Measurements from ENCODE around the gene SPSB4.
A peak's percentile ranks its signal among the peaks of the same experiment; 100 is the strongest.
"Not testable (repeated sequence)": the region's sequence is repeated elsewhere in the genome, so short reads cannot be mapped to it uniquely, and the experiment has no call there.

SPSB4 gene

DNA sequence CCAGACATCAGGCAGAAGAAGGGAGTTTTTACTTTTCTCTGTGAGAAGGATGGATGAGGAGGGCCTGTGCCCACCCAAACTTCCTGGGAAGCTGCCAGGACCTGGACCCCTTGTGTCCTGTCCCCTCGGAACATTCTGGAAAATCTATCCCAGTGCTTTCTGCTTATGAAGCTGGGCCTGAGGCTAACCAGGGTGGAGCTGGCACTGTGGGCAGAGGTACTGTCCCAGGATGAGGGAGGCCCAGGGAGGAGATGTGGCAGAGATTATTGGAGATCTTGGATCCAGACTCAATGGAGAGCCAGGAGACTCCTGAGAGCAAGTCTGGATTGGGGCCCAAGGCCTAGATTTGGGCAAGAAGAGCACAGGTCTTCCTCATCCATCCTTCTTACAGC, 44.4 kb downstream of the SPSB4 start:
- no peak for DNase-seq (ENCODE audit: low read depth)

DNA sequence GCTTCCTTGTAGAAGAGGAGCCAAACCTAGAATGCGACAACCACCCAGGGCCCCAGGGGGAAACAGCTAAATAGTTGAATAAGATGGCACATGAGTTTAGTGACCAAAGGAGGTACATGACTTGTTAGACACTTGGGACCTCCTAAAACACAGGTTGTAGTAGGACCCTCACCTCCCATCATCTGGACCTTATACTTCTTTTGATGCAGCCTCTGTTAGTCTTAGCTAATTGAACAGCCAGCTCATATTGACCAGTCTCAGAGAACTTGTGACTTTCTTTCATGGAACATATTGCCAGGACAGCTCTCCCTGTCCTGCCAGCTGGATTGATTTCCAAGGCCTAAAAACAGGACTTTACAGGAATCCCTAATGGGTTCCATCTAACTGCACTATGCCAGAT, 45.0 kb downstream of the SPSB4 start:
- DNase-seq (ENCODE audit: low read depth), result no peak

DNA sequence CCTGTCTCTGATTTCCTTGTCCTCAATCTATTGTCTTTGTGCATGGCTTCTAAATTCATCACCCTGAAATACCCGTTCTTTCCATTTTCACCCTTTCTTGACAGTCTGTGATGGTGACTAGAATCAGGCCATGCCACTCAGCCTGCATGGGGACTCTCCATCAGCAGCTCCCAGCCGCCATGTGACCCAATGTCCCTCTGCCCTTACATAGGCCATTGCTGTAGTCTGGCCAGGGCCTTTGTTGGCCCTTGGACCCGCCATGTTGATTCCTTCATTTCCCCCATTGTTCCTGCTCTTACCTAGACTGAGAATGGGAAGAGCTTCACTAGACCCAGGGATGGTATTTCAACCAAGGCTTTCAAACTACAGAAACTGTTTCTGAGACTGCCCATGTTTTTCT, 45.8 kb downstream of the SPSB4 start:
- DNase-seq (ENCODE audit: low read depth), result no peak

DNA sequence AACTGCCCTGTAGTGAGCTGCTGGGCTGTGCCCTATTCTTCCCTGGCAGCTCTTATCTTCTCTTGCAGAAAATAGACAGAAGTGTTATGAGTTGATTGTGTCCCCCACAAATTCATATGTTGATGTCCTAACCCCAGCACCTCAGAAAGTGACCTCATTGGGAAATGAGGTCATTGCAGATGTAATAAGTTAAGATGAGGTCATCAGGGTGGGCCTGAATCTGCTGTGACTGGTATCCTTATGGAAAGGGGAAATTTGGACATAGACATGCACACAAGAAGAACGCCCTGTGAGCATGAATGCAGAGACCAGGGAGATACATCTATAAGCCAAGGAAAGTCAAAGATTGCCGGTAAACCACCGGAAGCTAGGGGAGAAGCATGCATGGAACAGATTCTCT, 49.0 kb downstream of the SPSB4 start:
- DNase-seq (ENCODE audit: low read depth), result no peak

DNA sequence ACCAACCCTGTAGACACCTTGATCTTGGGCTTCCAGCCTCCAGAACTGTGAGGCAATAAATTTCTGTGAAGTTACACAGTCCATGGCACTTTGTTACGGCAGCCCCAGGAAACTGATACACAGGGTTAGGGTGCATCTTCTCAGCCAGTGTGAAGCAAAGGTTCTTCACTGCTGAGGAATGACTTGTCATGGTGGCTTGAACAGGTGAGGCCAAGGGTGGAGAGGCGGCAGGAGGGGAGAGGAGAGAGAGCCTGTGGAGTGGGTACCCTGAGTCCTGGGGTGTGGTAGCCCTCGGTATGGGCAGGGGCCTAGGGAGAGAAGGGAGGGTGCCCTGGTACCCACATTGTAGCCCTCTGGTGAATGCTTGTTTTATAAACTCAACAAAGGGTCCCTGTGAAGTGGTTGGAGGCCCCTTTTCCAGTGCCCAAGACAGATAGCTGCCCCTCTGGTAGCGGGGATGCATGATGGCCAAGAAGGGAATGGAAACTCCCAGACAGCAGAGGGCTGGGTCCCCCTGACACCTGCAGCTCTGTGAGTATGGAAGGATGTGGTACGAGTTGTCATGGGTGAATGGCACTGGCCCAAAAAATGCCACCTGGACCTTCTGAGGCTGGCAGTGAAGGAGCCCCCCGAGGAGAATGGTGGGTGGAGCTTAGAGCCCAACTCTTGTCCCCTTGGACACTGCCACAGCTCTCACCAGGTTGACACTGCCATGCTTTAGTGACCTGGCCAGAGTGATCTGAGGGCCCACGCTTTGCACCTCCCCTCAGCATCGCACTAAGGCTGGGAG, 49.6 kb downstream of the SPSB4 start:
- DNase-seq (ENCODE audit: low read depth), result no peak

DNA sequence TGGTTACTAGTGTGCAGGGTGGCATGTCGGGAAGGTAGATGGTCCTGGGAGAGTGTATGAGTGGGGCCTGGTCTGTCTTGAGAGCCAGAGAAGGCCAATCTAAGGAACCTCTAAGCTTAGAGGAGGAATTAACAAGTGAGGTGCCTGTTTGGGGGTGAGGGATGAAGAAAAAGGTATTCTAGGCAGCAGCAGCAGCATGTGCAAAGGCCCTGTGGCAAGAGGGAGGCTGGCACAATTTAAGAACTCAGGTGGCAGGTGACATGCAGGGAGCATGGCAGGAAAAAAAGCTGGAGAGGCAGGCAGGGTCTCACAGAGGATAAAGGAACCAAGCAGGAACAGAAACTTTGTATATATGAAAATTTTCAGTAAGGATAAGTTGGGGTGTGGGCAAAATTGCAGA, 51.2 kb downstream of the SPSB4 start:
- no peak for DNase-seq (ENCODE audit: low read depth)

DNA sequence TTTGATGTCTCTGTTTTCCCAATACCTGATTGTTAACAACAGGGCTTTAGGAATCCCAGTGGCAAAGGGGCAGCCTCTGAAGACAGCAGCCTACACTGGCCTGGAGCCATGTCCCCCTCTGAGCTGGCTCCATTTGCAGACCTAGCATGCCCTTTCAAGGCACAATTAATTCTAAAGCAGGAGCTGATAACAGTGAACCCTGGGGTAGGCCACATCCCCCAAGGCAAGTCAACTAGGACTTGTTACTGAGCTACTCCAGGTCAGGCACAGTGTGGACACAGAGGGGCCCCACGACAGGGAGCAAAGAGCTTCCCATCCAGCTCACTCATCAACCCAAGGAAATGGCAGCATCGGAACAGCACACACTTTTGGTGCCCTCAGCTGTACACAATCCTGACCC, 51.9 kb downstream of the SPSB4 start:
- DNase-seq (ENCODE audit: low read depth), result no peak

DNA sequence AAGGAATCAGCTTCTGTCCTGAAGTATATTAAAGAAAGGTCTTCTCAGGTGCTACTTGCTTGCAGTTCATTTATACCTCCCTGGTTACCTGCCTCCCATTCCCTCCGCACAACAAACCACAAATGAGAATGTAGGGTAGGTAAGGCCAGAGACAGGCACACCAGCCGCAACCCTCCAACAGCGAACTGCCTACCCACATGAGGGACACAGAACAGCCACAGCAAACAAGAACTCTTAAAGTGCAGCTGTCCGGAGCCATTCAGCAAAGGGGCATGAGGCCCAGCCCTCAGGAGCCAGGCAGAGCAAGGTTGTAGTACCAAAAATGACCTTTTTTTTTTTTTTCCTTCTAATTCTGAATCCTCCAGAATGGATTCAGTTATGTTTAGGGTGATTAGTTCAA, 52.4 kb downstream of the SPSB4 start:
- DNase-seq (ENCODE audit: low read depth), result no peak

DNA sequence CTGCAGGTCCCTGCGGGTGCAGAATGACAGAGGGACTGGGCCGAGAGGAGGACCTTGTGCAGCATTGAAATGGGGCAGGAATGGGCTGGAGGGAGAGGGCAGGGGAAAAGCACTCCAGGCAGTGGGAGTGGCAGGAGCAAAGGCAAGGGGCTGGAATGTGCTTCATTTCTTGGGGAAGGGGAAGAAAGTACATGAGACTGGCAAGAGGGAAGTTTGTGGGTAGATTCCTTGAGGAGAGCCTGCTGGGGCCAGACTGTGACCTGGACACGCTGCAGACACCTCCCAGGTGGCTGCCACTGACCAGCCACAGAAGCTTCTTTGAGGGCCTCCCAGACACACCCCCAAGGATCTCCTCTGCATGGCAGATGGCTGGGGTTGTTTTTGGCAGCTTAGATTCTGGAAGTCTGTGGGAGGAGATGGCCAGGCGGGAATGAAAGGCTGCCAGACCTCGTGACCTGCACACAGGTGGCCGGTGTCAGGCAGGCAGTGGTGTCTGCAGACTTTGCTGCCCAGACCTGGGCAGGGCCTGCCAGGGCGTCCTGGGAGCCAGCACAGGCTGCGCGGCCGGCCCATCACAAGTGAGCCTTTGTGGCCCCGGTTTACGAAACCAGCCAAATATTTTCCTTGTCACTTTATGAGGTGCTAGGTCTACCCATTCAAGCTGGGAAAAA, 53.1 kb downstream of the SPSB4 start:
- no peak for DNase-seq (ENCODE audit: low read depth)

DNA sequence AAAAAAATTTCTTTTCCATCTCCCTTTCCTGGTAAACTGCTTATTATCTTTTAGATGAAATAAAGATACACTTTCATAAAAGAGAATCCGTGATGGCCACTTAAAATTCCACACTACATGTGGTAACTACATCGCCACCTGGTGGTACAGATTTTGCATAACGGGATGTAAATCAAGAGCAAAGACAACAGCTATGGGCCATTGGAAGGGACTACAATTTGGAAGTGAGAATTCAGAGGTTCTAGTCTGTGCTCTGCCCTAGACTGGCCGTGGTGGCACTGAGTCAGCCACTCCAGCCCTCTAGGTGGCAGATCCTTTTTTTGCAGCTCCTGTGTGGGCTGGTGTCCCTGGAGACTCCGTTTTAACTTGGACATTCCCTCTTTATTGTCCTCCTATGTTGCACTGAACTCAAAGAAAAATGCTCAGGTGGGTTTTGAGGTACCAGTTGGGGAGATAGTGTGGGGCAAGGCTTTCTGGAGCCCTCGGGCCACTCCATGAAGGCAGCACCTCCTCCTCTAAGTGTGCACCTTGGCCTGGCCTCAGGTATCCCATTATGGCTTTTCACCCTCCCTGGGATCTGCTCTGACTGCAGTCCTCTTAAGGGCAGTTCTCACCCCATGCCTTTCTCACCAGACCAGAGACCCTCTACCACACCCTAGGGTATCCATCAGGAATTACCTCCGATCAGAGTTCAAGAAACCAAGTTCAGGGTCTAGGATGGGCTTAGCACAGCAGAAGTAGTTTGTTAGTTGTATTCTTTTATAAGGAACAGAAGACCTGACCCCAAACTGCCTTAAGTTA, 54.9 kb downstream of the SPSB4 start:
- peak; percentile 80 for DNase-seq (ENCODE audit: low read depth)

DNA sequence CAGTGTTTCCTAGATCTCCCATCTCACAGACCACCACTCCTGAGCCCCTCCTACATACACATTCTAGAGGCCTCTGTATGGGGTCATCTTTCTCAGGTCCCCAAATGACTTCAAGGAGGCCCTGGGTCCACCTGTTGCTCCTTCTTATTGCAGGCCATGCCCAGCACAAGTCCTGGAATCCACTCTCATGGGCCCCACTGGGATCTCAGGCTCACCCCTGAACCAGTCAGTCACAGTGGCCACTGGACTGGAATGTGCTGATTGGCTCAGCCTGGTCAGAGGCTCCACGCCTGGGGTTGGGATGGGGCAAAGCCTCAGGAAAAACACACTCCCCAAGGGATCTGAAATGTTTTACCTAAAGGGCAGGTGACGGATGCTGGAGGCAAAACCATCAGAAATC, 55.7 kb downstream of the SPSB4 start:
- DNase-seq (ENCODE audit: low read depth), result no peak

DNA sequence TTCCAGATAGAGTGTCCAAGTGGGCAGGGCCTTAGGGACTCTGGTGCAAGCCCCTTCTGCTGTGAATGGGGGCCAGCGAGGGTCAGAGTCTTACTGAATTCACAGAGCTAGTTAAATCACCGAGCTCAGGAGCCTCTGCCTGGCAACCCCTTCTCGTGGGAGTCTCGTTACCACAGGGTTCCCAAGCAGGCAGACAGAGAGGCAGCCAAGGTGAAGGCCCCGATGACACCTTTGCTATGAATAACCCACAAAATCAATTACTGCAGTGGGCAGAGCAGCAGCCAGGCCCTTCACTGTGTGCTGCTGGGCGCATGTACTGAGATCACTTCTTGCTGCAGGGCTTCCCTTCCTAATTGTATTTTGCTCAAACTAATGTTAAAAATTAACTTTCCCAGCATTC, 56.9 kb downstream of the SPSB4 start:
- DNase-seq (ENCODE audit: low read depth), result no peak

DNA sequence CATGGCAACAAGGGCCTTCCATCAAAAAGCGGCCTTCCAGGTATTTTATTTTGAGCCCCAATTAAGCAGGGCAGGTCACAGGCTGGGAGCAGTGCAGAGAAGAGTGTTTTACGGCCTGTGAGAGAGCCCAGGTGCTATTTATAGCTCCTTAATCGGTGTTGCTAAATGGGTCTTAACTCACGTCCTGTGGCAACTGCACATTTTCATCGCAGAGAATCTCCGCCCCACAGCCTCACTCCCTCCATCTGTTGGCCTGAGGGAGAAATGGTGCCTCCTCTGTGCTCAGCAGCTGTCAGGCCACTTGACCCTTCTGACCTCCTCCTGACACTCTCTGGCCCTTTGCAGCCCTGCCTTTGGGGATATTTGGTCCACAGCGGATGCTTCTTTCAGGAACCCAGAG, 58.6 kb downstream of the SPSB4 start:
- DNase-seq (ENCODE audit: low read depth), result no peak

DNA sequence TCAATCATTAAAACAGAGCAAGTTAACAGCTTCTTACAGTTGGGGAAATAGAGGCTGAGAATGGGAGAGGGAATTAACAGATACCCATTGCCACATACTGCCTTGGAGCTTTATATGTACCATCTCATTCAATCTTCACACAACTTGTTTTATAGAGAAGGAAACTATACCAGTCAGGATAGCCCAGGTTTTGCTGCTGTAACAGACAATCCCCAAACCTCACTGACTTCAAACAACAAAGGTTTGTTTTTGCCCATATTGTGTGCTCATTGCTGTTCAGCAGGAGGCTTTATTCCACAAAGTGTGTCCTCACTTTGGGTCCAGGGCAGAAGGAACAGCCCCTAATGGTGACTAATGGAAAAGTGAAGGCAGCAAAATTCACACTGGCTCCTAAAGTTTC, 59.2 kb downstream of the SPSB4 start:
- DNase-seq (ENCODE audit: low read depth), result no peak

DNA sequence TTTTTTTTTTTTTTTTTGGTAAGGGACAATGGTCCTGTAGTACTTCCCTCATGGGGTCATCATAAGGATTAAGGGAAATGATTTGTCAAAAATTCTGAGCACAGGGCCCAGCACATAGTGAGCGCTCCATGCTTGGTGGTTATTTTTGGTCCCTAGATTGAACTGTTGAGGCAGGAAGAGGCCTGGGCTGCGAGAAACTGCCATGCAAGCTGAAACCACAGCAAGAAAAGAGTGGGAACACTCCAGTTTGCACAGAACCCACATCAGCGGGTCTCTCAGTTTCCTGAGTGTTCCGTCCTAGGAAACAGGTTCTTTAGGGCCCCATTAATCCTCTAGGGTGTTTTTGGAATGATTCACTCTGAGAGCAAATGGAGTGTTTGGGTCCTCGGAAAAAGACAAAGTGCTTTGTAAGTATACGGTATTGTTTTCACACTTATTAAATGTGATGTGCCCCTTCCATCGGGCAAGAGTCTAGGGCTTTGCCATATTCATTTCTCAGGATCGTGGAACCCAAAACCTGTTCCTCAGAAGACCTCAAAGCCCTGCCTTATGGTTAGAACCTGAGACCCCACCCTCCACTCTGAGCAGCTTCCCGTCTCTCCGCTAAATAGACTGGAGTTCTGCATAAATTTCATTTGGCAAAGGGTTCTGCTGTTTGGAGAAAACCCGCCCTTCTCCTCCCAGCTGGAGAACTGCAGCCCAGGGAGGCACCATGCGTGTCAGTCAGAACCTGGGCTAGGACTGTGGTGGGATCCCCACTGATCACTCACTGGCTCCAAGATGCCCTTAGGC, 60.4 kb downstream of the SPSB4 start:
- no peak for DNase-seq (ENCODE audit: low read depth)

DNA sequence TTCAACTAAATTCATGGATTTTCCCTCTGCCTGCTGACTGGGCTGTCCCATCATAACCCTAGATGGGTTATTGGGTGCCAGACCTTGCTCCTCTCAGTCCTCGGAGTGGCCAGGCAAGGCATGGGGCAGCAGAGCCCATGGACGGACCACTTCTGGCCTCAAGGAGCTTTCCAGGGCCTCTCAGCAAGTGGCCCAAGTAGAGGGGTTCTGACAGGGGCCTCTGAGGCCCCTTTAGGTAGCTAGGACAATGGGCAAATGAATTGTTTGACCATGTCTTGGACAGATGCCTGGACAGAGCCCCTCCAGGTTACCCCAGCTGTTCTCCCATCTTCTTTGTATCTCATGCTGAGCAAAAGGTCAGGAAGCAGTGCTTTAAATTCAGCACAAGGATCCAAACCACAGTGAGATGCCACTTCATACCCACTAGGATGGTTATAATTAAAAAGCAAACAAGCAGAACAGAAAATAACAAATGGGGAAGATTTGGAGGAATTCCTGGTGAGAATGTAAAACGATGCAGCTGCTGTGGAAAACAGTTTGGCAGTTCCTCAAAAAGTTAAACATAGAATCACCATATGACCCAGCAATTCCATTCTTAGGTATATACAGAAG, 61.6 kb downstream of the SPSB4 start:
- no peak for DNase-seq (ENCODE audit: low read depth)

DNA sequence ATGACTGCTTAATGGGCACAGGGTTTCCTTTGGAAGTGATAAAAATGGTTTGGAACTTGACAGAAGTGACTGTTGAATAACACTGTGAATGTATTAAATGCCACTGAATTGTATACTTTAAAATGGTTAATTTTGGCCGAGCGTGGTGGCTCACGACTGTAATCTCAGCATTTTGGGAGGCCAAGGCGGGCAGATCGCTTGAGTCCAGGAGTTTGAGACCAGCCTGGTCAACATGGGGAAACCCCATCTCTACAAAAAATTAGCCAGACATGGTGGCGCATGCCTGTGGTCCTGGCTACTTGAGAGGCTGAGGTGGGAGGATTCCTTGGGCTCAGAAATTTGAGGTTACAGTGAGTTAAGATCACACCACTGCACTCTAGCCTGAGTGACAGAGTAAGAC, 62.5 kb downstream of the SPSB4 start:
- not testable (repeated sequence) for DNase-seq (ENCODE audit: low read depth)

DNA sequence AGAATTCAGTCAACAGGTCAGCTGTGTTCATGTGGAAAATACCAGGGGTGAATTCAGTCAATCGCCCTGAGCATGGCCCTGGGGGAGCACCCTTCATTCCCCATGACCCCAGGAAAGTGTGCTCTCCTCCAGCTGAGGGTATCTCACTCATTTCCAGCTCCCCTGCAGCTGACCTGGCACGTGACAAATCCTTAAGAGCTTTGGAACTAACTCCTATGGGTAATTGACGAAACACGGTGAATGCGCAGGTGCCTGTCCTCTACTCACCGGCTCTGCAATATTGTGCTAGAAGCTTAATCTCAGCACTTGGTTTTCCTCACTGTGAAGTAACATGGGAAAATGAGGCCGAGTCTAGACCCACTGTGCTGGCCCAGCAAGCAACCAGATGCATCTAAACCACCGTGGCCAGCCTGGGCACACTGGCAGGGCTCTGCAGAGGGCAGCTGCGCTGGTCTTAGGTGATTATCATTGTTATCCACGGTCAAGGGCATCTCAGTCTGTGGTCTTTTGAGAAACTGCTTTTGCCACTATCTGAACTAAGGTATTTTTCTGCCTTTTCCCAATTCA, 63.1 kb downstream of the SPSB4 start:
- no peak for DNase-seq (ENCODE audit: low read depth)

DNA sequence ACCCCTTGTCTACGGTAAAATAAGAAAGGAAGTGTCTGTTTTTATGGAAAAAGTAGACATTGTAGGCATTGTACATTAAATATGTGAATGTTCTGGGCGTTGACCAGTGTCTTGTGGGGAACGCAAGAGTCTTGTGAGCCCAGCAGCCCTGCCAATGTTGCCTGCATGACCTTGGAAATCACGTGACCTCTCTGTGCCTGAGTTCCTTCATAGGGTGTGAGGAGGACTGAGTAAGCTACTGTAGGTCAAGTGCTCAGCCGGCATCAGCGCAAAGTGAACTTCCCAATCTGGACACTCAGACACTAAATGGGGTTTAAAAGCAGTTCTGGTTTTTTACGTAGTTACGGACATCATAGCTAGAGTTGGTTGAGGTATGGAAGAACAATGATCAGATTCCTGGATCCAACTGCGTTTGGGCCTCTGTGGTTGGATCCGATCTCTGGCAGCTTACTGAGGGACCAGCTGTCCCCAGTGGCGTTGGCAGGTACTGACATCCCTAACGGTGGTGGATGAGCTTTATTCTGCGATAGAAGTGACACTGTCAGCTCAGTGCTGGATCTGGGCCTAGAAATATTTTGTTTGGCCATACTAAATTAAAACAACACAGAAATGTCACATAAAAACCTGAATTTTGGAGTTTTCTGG, 63.8 kb downstream of the SPSB4 start:
- DNase-seq (ENCODE audit: low read depth), result no peak

DNA sequence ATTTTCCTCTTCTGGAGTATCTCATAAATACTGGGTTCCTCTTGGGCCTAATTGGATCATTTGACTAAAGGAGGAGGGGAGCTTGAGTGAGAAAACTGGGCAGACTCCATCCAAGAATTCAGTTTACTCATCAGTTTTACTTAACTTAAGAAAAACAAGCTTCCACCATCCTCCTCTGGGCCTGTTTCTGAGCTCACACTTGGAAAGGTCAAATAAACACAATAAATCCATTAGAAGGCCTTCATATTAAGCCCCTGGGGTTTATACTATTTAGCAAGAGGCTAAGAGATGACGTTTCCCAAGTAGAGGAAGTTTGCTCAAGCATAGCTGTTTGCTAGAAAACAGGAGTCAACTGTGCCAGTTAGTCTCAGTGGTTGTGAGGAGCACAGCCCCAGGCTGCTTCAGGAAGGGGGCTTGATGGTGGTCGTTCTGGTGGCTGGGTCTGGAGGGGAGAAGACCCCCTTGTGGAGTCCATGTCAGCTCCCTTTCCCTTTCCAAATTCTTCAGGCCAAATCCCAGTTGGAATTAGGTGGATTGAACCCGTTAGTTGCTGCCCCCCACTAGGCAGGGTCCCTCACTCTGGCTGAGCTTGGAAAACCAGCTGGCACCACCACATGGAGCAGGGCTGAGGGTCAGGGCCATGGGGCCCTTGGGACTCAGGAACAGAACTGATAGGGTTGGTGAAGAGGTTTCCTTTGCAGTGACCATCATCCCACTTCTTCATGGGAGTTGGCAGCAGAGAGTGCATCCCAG, 64.8 kb downstream of the SPSB4 start:
- DNase-seq (ENCODE audit: low read depth), result no peak
